Measurements from ENCODE around the gene TLE7. TPM values are rescaled to one million over a fixed set of nuclear protein-coding genes. Genes with fewer than 3 reads are reported as not detected.

Gene TLE7
- total and polyA plus RNA-seq, 11 donors: not detected

DNA sequence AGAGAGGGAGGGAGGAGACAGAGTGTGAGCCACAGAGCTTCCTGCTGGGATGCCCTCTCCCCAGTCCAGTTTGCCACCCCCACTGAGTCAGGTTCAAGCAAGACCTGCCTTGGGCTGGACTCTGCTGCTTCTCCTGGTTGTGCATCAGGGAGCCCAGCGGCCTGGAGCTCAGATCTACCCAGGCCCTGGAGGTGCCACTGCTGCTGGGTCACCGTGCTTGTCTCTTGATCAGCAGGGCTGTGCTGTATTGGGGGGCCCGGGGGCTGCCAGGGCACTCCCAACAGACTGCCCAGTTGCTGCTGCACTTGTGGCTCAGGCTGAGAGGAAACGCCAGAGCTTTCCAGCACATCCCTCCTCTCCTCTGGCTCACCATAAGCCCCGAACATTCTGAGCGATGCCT, 8.9 kb downstream of the TLE7 start:
- TF ChIP-seq, protein P1, sequence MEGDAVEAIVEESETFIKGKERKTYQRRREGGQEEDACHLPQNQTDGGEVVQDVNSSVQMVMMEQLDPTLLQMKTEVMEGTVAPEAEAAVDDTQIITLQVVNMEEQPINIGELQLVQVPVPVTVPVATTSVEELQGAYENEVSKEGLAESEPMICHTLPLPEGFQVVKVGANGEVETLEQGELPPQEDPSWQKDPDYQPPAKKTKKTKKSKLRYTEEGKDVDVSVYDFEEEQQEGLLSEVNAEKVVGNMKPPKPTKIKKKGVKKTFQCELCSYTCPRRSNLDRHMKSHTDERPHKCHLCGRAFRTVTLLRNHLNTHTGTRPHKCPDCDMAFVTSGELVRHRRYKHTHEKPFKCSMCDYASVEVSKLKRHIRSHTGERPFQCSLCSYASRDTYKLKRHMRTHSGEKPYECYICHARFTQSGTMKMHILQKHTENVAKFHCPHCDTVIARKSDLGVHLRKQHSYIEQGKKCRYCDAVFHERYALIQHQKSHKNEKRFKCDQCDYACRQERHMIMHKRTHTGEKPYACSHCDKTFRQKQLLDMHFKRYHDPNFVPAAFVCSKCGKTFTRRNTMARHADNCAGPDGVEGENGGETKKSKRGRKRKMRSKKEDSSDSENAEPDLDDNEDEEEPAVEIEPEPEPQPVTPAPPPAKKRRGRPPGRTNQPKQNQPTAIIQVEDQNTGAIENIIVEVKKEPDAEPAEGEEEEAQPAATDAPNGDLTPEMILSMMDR (IDR thresholded peaks at IDR 0.05): no peak
- TF ChIP-seq POLR2A (IDR thresholded peaks at IDR 0.05): no peak
- intact Hi-C loops (cut with DNase I): no loop called here
- ATAC-seq: no peak
- Histone ChIP-seq H3K9me3 (peaks cover 0 to 8% (median 2%) of the 10 kb centered on the region in 12 donors), H3K4me1 (no peaks in the 10 kb centered on the region), H3K27ac (no peak overlapping the region), H3K4me3 (no peak overlapping the region), H3K36me3 (no peaks in the 10 kb centered on the region), H3K27me3 (peaks cover 0 to 44% (median 3%) of the 10 kb centered on the region in 9 donors)
- WGBS, 4 donors: 62 to 76% (median 72%) methylated on average over 3 to 6 of the region's 6 CpGs
- DNase-seq: no peak

DNA sequence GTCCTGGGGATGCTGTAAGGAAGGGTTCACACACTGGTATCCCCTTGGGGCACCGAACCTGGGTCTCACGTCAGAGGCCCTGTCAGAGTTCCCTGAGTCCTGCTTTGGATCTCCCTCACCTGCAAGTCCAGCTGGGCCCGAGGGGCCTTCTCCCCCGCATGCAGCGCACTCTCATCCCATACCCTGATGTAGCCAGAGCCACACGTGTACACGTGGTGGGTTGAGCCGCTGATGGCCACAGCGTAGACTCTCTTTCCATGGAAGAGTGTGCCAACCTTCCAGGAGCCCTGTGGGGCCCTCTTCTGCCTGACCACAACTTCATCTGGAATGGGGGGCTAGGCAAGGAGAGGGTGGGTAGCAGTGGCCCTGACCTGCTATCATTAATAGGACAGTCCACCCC, 9.9 kb downstream of the TLE7 start:
- WGBS, 4 donors: 86 to 94% (median 89%) methylated on average over 7 to 9 of the region's 9 CpGs
- TF ChIP-seq, protein P1 (IDR thresholded peaks at IDR 0.05): no peak
- TF ChIP-seq POLR2A (IDR thresholded peaks at IDR 0.05): no peak
- no peak overlapping the region for H3K27ac ChIP-seq
- no peaks in the 10 kb centered on the region for H3K36me3 ChIP-seq
- peaks cover 0 to 44% (median 4%) of the 10 kb centered on the region in 9 donors for H3K27me3 ChIP-seq
- H3K9me3 ChIP-seq: peaks cover 0 to 9% (median 2%) of the 10 kb centered on the region in 12 donors
- DNase-seq (no peak), ATAC-seq (no peak)
- intact Hi-C loops (cut with DNase I): no loop called here
- H3K4me1 ChIP-seq: no peaks in the 10 kb centered on the region
- H3K4me3 ChIP-seq: no peak overlapping the region

GRCh38 chr16:71431176-71431575, 10.7 kb downstream of the TLE7 start:
- WGBS, 4 donors: 81 to 88% (median 85%) methylated on average over 14 of the region's 14 CpGs

DNA sequence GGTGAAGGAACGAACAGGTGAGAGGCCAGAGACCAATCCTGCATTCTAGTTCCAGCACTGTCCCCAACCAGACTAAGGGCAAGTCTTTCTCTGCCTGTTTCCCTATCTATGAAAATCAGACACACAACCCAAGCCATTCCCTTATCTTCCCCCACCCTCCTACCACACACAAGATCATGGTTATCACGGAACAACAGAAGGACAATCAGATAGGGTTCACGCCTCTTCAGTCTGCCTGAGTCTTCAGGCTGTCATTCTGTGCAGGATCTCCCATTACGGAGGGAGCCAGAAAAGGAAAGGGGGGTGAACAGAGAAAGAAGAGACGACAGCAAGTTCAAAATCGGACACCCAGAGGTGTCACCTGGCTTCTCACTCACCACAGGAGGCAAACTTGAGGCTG, 11.1 kb downstream of the TLE7 start:
- H3K4me3 ChIP-seq: no peak overlapping the region
- no peaks in the 10 kb centered on the region for H3K36me3 ChIP-seq
- peaks cover 0 to 9% (median 2%) of the 10 kb centered on the region in 12 donors for H3K9me3 ChIP-seq
- DNase-seq (no peak), ATAC-seq (no peak)
- intact Hi-C loops (cut with DNase I): no loop called here
- H3K4me1 ChIP-seq: peaks cover 0 to 7% (median 0%) of the 10 kb centered on the region in 12 donors
- TF ChIP-seq, protein P1 (IDR thresholded peaks at IDR 0.05): no peak
- no peak for TF ChIP-seq POLR2A (IDR thresholded peaks at IDR 0.05)
- H3K27ac ChIP-seq: no peak overlapping the region
- 37 to 42% (median 41%) methylated on average over 6 of the region's 6 CpGs for WGBS, 4 donors
- peaks cover 0 to 50% (median 13%) of the 10 kb centered on the region in 9 donors for H3K27me3 ChIP-seq

More at GRCh38 chr16:71431176-71431575, 10.7 kb downstream of the TLE7 start:
- Histone ChIP-seq H3K36me3 (no peaks in the 10 kb centered on the region), H3K4me3 (no peak overlapping the region), H3K4me1 (peaks cover 0 to 3% (median 0%) of the 10 kb centered on the region in 12 donors), H3K9me3 (peaks cover 0 to 9% (median 2%) of the 10 kb centered on the region in 12 donors), H3K27ac (no peak overlapping the region), H3K27me3 (peaks cover 0 to 46% (median 9%) of the 10 kb centered on the region in 9 donors)
- TF ChIP-seq POLR2A (IDR thresholded peaks at IDR 0.05): no peak
- TF ChIP-seq, protein P1 (IDR thresholded peaks at IDR 0.05): no peak
- intact Hi-C loops (cut with DNase I): no loop called here
- ATAC-seq (no peak), DNase-seq (no peak)

All from heart left ventricle (tissue), 16 donors.